Endothelial cell of umbilical vein (primary cell): ENCODE data around the gene MARS1. TPM values are rescaled to one million over a fixed set of nuclear protein-coding genes. Genes with fewer than 3 reads are reported as not detected.

Source experiments
- BruUV-seq: library from RNA; stranded (reverse); fragments of 400-500 nt; replicated peaks from 2 replicates; lab custom pipeline; 2021; lab: Mats Ljungman, UMichigan
- CTCF ChIA-PET: fragments of 300-600, 350-600 bp; sonication (Branson Sonifier 250); formaldehyde crosslinking; loops from one replicate; lab custom pipeline; 2021; ENCODE audit warnings: antibody characterized with exemption, inconsistent platforms; lab: Charles Lee
- POLR2A ChIA-PET: fragments of 300-600, 350-600 bp; sonication (Branson Sonifier 250); formaldehyde crosslinking; loops from one replicate; lab custom pipeline; 2021; ENCODE audit warnings: antibody characterized with exemption, inconsistent platforms; lab: Charles Lee
- DNase-seq: peaks from one replicate; pipeline ENCODE4 v3.0.0-alpha.2; 2011; ENCODE audit warnings: low read depth, low spot score
- FAIRE-seq: peaks from 2 replicates; lab custom pipeline; 2011; peaks lifted over from hg19 to GRCh38; lab: Jason Lieb, UNC
- H2AFZ ChIP-seq: 2 replicates; pipeline ENCODE4 v1.6.0; 2012; ENCODE audit warnings: low read depth, low read length, control low read depth, inconsistent platforms
- H3K27ac ChIP-seq: 2 replicates; pipeline ENCODE4 v1.5.1; 2011; ENCODE audit warnings: low read depth, mild to moderate bottlenecking, control low read depth, low read length, moderate library complexity; ENCODE audit not compliant: insufficient read depth
- H3K27me3 ChIP-seq, 2 experiments: 2 replicates each; pipeline versions ENCODE4 v1.6.0 to v1.6.1; 2011; ENCODE audit warnings: low read length in 2 of 2, mixed read lengths in 1 of 2; ENCODE audit not compliant: control insufficient read depth in 2 of 2, insufficient read depth in 2 of 2
- H3K36me3 ChIP-seq, 2 experiments: 2 replicates in 1 of 2; 3 replicates in 1 of 2; pipeline ENCODE4 v1.5.1; 2011; ENCODE audit warnings: low read length in 2 of 2, mild to moderate bottlenecking in 1 of 2, moderate library complexity in 1 of 2; ENCODE audit not compliant: control insufficient read depth in 2 of 2, insufficient read depth in 2 of 2; ENCODE audit errors: extremely low read depth in 1 of 2
- H3K4me1 ChIP-seq: 3 replicates; pipeline ENCODE4 v1.5.1; 2011; ENCODE audit warnings: mild to moderate bottlenecking, low read length; ENCODE audit not compliant: control insufficient read depth, insufficient read depth; ENCODE audit errors: extremely low read depth
- H3K4me2 ChIP-seq: 2 replicates; pipeline ENCODE4 v1.6.1; 2011; ENCODE audit warnings: low read length, control low read depth, mixed read lengths; ENCODE audit not compliant: insufficient read depth
- H3K4me3 ChIP-seq, 3 experiments: fragments of 200-600 bp in 1 of 3; sonication (generic), shearing (Covaris generic) in 1 of 3; replicated peaks in 1 of 3; 2 replicates each; pipeline ENCODE4 v1.5.1; 2011 to 2016; ENCODE audit warnings: control low read depth in 3 of 3, low read length in 3 of 3, mild to moderate bottlenecking in 2 of 3, inconsistent platforms in 1 of 3, low read depth in 1 of 3, moderate library complexity in 1 of 3; ENCODE audit not compliant: insufficient read depth in 1 of 3
- H3K79me2 ChIP-seq: 2 replicates; pipeline ENCODE4 v1.6.0; 2012; ENCODE audit warnings: low read length, inconsistent platforms; ENCODE audit not compliant: control insufficient read depth, insufficient read depth
- H3K9ac ChIP-seq: replicated peaks from 2 replicates; pipeline ENCODE3; 2011; ENCODE audit warnings: low read length, control low read depth; ENCODE audit not compliant: insufficient read depth; ENCODE audit errors: extremely low read depth
- H3K9me1 ChIP-seq: replicated peaks from 3 replicates; pipeline ENCODE4 v1.6.0; 2011; ENCODE audit warnings: mild to moderate bottlenecking, low read length; ENCODE audit not compliant: control insufficient read depth, insufficient read depth; ENCODE audit errors: extremely low read depth
- H3K9me3 ChIP-seq: replicated peaks from 2 replicates; pipeline ENCODE4 v1.5.1; 2012; ENCODE audit warnings: low read length, inconsistent platforms; ENCODE audit not compliant: control insufficient read depth, insufficient read depth
- H4K20me1 ChIP-seq: replicated peaks from 2 replicates; pipeline ENCODE3; 2011; ENCODE audit warnings: mild to moderate bottlenecking, low read length; ENCODE audit not compliant: control insufficient read depth, insufficient read depth; ENCODE audit errors: extremely low read depth
- CTCF ChIP-seq, 2 donors: IDR thresholded peaks; 1 replicate in 1 of 2; 2 replicates in 1 of 2; pipeline ENCODE4 v1.5.1; 2011; ENCODE audit warnings: low read length in 2 of 2, mild to moderate bottlenecking in 2 of 2, moderate library complexity in 2 of 2, control low read depth in 1 of 2, inconsistent platforms in 1 of 2, low read depth in 1 of 2; ENCODE audit not compliant: insufficient read depth in 1 of 2; ENCODE audit errors: extremely low read depth in 1 of 2
- EZH2 ChIP-seq: IDR thresholded peaks from 2 replicates; pipeline ENCODE4 v1.6.1; 2012; ENCODE audit warnings: borderline replicate concordance, low read depth, mild to moderate bottlenecking, moderate library complexity, low read length, inconsistent platforms; ENCODE audit not compliant: severe bottlenecking
- GATA2 ChIP-seq: IDR thresholded peaks from 2 replicates; pipeline ENCODE4 v1.7.0; 2011; ENCODE audit warnings: low read depth, mild to moderate bottlenecking, moderate library complexity, mixed read lengths, low read length; ENCODE audit not compliant: insufficient read length, insufficient read depth
- MAX ChIP-seq: IDR thresholded peaks from 2 replicates; pipeline ENCODE4 v1.6.1; 2011; ENCODE audit not compliant: insufficient read depth, insufficient read length
- MYC ChIP-seq: IDR thresholded peaks from one replicate; pipeline ENCODE4 v1.6.1; 2011; ENCODE audit warnings: mild to moderate bottlenecking, low read depth, low read length
- POLR2AphosphoS5 ChIP-seq: IDR thresholded peaks from 2 replicates; pipeline ENCODE4 v1.6.1; 2012; ENCODE audit warnings: low read depth, mild to moderate bottlenecking, control low read depth, low read length, moderate library complexity; ENCODE audit not compliant: insufficient read depth
- dilution Hi-C: fragments of 300-500 bp; cut with MboI; formaldehyde crosslinking; loops from one replicate; pipeline ENCODE4 v1.15.0; 2019; ENCODE audit warnings: low sequenced_read_pairs; ENCODE audit not compliant: extremely low pct_ligation_motif_present
- intact Hi-C: fragments of 100-400 bp; cut with micrococcal nuclease; formaldehyde crosslinking; loops from one replicate; pipeline ENCODE4 v1.10.0; 2022
- polyA plus RNA-seq, 4 experiments: library from polyadenylated mRNA; depleted of rRNA in 3 of 4; stranded (reverse) in 3 of 4; unstranded in 1 of 4; fragments of >200 nt; gene quantifications; 2 replicates each; pipeline versions ENCODE4 v1.2.1 to v1.2.3, GENCODE V29; 2011 to 2012; ENCODE audit warnings: missing spikeins in 1 of 4
- total RNA-seq: library from RNA; stranded (reverse); gene quantifications from 2 replicates; pipeline ENCODE4 v1.2.3, GENCODE V29; 2021

The MARS1 gene
- total and polyA plus RNA-seq, 2 donors (not counting 3 experiments of a cell fraction or from before 2014, with no cell fraction given): 118 to 212 TPM

GRCh38 chr12:57498571-57498970, 10.7 kb downstream of the MARS1 start:
- no peaks in the 10 kb centered on the region for H3K27me3 ChIP-seq
- no peaks in the 10 kb centered on the region for H4K20me1 ChIP-seq
- BruUV-seq: no TSS peak
- H3K36me3 ChIP-seq: peaks cover 24 to 29% of the 10 kb centered on the region in 2 experiments
- H3K4me1 ChIP-seq: no peaks in the 10 kb centered on the region
- H3K27ac ChIP-seq: no peak overlapping the region
- ChIA-PET CTCF (interaction anchor here (1.3 kb wide), 1 partner anchor 40 kb away, joined by 3 read pairs; no protein-coding TSS in a partner anchor), POLR2A (interaction anchor here (0.7 kb wide), 1 partner anchor 1664 kb away, joined by 5 read pairs; no protein-coding TSS in a partner anchor)
- H2AFZ ChIP-seq: no peak overlapping the region
- no peak overlapping the region for H3K9ac ChIP-seq
- DNase-seq (no peak), FAIRE-seq (no peak)
- intact Hi-C loops: no loop called here
- no peaks in the 10 kb centered on the region for H3K9me1 ChIP-seq
- dilution Hi-C loops: no loop called here
- no peaks in the 10 kb centered on the region for H3K9me3 ChIP-seq
- H3K4me2 ChIP-seq: no peak overlapping the region
- H3K79me2 ChIP-seq: no peaks in the 10 kb centered on the region
- TF ChIP-seq CTCF (IDR thresholded peaks at IDR 0.05; ENCODE audit: extremely low read depth in 1 of 2, insufficient read depth in 1 of 2, low read depth in 1 of 2, low read length in 2 of 2): no peak
- no peak for TF ChIP-seq EZH2
- no peak for TF ChIP-seq MYC
- TF ChIP-seq MAX: no peak
- H3K4me3 ChIP-seq: no peak overlapping the region

GRCh38 chr12:57500213-57500612, 12.3 kb downstream of the MARS1 start:
- Histone ChIP-seq H4K20me1 (no peaks in the 10 kb centered on the region), H3K9ac (no peak overlapping the region), H3K4me1 (no peaks in the 10 kb centered on the region), H3K4me3 (no peak overlapping the region), H3K9me3 (no peaks in the 10 kb centered on the region), H3K36me3 (peaks cover 26 to 36% of the 10 kb centered on the region in 2 experiments), H3K9me1 (no peaks in the 10 kb centered on the region), H3K27ac (no peak overlapping the region), H3K4me2 (no peak overlapping the region), H2AFZ (no peak overlapping the region), H3K79me2 (no peaks in the 10 kb centered on the region), H3K27me3 (no peaks in the 10 kb centered on the region)
- dilution Hi-C loops (no loop called here), intact Hi-C loops (no loop called here)
- DNase-seq (no peak), FAIRE-seq (no peak)
- POLR2A ChIA-PET: interaction anchor here (1.2 kb wide), 1 partner anchor 16 kb away, joined by 4 read pairs; no protein-coding TSS in a partner anchor
- TF ChIP-seq POLR2AphosphoS5 (no peak), GATA2 (no peak), CTCF (IDR thresholded peaks at IDR 0.05; ENCODE audit: extremely low read depth in 1 of 2, insufficient read depth in 1 of 2, low read depth in 1 of 2, low read length in 2 of 2) (no peak)
- no TSS peak for BruUV-seq
- CTCF ChIA-PET: no interaction called here
